Thymus (tissue), 11 donors: Measurements from ENCODE around the gene STAG1. TPM values are rescaled to one million over a fixed set of nuclear protein-coding genes. Genes with fewer than 3 reads are reported as not detected.
"Not testable (repeated sequence)": the region's sequence is repeated elsewhere in the genome, so short reads cannot be mapped to it uniquely, and the experiment has no call there.

Experiments used
- DNase-seq, 9 donors: peaks; one replicate each; pipeline ENCODE4 v3.0.0-alpha.2; 2013; ENCODE audit warnings: low spot score in 9 of 9, low read depth in 6 of 9, missing footprints in 1 of 9
- H3K27ac ChIP-seq, 2 donors: one replicate each; pipeline ENCODE4 v1.5.1; 2013; ENCODE audit warnings: control low read depth in 1 of 2, low read depth in 1 of 2, low read length in 1 of 2, mild to moderate bottlenecking in 1 of 2, moderate library complexity in 1 of 2
- H3K27me3 ChIP-seq, 2 donors: one replicate each; pipeline ENCODE4 v1.5.1; 2013; ENCODE audit warnings: low read length in 1 of 2; ENCODE audit not compliant: control insufficient read depth in 2 of 2, insufficient read depth in 1 of 2
- H3K36me3 ChIP-seq, 2 donors: one replicate each; pipeline ENCODE4 v1.5.1; 2013; ENCODE audit warnings: low read length in 1 of 2, mild to moderate bottlenecking in 1 of 2, moderate library complexity in 1 of 2; ENCODE audit not compliant: control insufficient read depth in 2 of 2, insufficient read depth in 2 of 2
- H3K4me1 ChIP-seq, 2 donors: one replicate each; pipeline ENCODE4 v1.5.1; 2013; ENCODE audit warnings: low read length in 2 of 2; ENCODE audit not compliant: control insufficient read depth in 2 of 2, insufficient read depth in 2 of 2
- H3K4me3 ChIP-seq, 2 donors: one replicate each; pipeline ENCODE4 v1.5.1; 2013; ENCODE audit warnings: low read length in 2 of 2, control low read depth in 1 of 2, mild to moderate bottlenecking in 1 of 2
- H3K9me3 ChIP-seq, 2 donors: one replicate each; pipeline ENCODE4 v1.5.1; 2013; ENCODE audit warnings: low read length in 1 of 2, mild to moderate bottlenecking in 1 of 2; ENCODE audit not compliant: control insufficient read depth in 2 of 2, insufficient read depth in 1 of 2
- WGBS: extraction: QIAGEN DNeasy Blood & Tissue Kit; methylation state at CpG from one replicate; pipeline ENCODE4 v1.1.7; 2013; 5-methylcytosine and 5-hydroxymethylcytosine counted together
- polyA plus RNA-seq: library from polyadenylated mRNA; stranded (reverse); fragments of 200-250 nt; gene quantifications from one replicate; pipeline ENCODE4 v1.2.3, GENCODE V29; 2013
- total RNA-seq: library from RNA; stranded (reverse); fragments of 120-200 nt; gene quantifications from one replicate; pipeline ENCODE4 v1.2.4, GENCODE V29; 2013
- donor health status: healthy.

STAG1 gene
- total and polyA plus RNA-seq, 2 donors: 15.9 to 36.0 TPM

DNA sequence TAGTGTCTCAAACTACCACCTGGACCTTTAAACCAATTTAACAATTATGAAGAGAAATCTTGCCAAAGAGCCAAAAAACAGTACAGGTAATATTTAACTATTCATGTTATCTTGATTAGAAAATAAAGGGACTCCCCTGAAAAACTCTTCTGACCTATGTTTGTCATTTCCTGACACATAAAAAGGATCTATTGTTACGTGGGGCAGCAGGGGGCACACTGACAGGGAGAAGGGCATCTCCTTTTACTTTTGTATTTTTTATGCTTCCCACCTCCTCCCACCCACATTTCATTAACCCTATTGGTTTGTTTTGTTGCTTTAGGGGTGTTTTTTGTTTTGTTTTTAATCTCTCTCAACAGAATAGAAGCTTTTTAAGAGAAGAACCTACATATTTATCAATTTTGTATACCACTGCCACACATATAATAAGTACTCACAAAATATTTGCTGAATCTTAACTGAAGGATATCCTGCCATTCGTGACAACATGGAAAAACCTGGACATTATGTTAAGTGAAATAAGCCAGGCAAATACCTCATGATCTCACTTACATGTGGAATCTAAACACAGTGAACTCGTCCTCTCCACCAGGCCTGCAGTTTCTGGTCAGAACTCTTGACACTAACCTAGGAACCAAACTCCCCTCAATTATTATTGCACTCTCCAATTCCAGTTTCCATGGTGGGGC is 17.7 kb downstream of the STAG1 start:
- H3K4me3 ChIP-seq: no peak overlapping the region
- 68% methylated on average over 3 of the region's 3 CpGs for WGBS
- H3K27ac ChIP-seq: peak overlapping the region in 1 of 2 donors; percentile 7
- H3K27me3 ChIP-seq: no peaks in the 10 kb centered on the region
- peaks cover 0 to 11% of the 10 kb centered on the region in 2 donors for H3K36me3 ChIP-seq
- no peaks in the 10 kb centered on the region for H3K9me3 ChIP-seq
- H3K4me1 ChIP-seq: peaks cover 5 to 12% of the 10 kb centered on the region in 2 donors
- no peak for DNase-seq

- WGBS: 97% methylated on average over 5 of the region's 5 CpGs
- Histone ChIP-seq H3K4me1 (peaks cover 7 to 12% of the 10 kb centered on the region in 2 donors), H3K27ac (no peak overlapping the region), H3K36me3 (peaks cover 0 to 7% of the 10 kb centered on the region in 2 donors), H3K27me3 (no peaks in the 10 kb centered on the region), H3K4me3 (no peak overlapping the region), H3K9me3 (no peaks in the 10 kb centered on the region)
- DNase-seq: no peak
These were observed 18.8 kb downstream of the STAG1 start for GRCh38 chr3:136733317-136733833.

DNA sequence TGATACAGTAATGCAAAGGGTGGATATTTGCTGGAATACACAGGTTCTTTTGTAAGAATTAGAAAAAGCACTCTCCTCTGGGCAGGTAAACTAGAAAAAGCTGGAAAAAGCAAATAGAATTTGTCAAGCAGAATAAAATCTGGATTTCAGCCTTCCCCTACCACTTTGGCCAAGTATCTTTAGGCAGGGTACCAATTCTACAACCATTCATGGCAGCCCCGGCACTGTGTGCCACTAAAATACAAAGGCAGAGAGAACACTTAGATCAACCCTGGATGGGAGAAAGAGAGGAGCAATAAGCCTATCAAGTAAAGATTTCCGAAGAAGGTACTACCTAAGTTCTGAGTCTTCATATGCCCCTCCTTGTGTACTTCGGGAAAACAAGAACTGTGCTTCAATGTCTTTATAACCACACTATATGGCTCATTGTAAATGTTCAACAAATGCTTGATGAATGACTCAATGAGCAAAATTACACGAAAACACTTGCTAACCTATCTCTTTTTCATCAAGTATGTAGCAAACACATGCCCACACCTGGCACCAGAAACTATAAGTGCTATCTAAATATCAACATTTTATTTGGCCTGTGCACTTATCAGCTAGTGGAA is 20.8 kb downstream of the STAG1 start:
- Histone ChIP-seq H3K4me3 (no peak overlapping the region), H3K4me1 (peaks cover 7 to 13% of the 10 kb centered on the region in 2 donors), H3K27ac (no peak overlapping the region), H3K27me3 (no peaks in the 10 kb centered on the region), H3K36me3 (peaks cover 0 to 6% of the 10 kb centered on the region in 2 donors), H3K9me3 (no peaks in the 10 kb centered on the region)
- no peak for DNase-seq
- WGBS: 70% methylated on average over 4 of the region's 4 CpGs

DNA sequence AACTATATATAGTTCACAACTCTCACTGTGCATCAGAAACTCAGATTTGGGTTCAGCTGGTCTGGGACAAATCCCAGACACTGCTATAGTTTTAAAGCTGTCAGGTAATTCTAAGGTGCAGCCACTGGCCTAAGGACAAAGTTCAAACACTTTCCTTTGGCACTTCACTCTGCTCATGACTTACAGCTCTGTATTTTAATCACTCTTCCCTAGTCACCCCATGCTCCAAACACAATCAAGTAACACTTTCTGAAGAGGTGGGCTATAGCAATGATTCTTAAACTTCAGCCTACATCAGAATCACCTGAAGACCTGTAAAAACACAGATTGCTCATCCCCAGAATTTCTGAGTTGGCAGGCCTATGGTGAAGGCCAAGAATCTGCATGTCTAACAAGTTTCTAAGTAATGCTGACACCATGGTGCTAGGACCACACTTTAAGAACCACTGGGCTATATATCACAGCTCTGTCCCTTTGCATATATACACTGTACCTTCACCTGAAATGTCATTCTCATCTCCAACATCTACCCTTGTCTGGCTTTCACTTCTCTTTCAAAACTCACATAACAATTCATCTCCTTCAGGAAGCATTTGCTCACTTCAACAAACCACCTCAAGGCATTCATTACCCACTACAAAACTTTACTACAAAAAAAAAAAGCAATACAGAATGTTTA is 21.4 kb downstream of the STAG1 start:
- peaks cover 7 to 14% of the 10 kb centered on the region in 2 donors for H3K4me1 ChIP-seq
- peaks cover 0 to 3% of the 10 kb centered on the region in 2 donors for H3K36me3 ChIP-seq
- no peaks in the 10 kb centered on the region for H3K27me3 ChIP-seq
- no peak overlapping the region for H3K27ac ChIP-seq
- peak in 1 of 9 donors; percentile 36 for DNase-seq
- no peak overlapping the region for H3K4me3 ChIP-seq
- no peaks in the 10 kb centered on the region for H3K9me3 ChIP-seq

DNA sequence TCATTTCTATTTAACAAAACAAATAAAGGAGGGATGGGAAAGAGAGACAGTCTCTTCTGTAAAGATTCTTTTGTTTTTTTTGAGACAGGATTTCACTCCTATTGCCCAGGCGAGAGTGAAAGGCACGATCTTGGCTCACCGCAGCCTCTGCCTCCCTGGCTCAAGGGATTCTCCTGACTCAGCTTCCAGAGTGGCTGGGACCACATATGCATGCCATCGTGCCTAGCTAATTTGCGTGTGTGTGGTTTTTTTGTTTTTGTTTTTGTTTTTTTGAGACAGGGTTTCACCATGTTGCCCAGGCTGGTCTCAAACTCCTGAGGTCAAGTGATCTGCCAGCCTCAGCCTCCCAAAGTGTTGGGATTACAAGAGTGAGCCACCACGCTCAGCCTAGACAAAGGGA is 23.3 kb downstream of the STAG1 start:
- Histone ChIP-seq H3K27ac (no peak overlapping the region), H3K4me1 (peaks cover 7 to 14% of the 10 kb centered on the region in 2 donors), H3K36me3 (peaks cover 0 to 3% of the 10 kb centered on the region in 2 donors), H3K9me3 (no peaks in the 10 kb centered on the region), H3K27me3 (no peaks in the 10 kb centered on the region), H3K4me3 (no peak overlapping the region)
- DNase-seq: no peak
- WGBS: 94% methylated on average over 6 of the region's 6 CpGs

DNA sequence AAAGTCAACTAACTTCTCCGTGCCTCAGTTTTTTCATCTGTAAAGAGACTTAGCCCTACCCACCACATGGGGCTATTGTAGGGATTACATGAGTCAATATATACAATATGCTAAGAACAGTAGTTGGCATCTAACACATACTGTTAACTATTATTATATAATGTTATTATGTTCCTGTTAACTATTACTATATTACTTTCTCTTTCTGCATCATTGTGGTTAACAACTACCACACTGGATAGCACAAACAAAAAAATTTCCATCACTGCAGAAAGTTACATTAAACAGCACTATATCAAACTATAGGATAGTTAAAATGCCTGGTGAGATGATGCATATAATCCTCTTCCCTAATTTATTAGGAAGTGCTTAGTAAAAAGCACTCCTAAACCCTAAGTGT is 23.7 kb downstream of the STAG1 start:
- H3K27me3 ChIP-seq: no peaks in the 10 kb centered on the region
- no peaks in the 10 kb centered on the region for H3K9me3 ChIP-seq
- no peak for DNase-seq
- no peak overlapping the region for H3K27ac ChIP-seq
- H3K4me3 ChIP-seq: no peak overlapping the region
- peaks cover 7 to 14% of the 10 kb centered on the region in 2 donors for H3K4me1 ChIP-seq
- H3K36me3 ChIP-seq: peaks cover 0 to 3% of the 10 kb centered on the region in 2 donors
- WGBS: 100% methylated on average over 1 of the region's 1 CpG

DNA sequence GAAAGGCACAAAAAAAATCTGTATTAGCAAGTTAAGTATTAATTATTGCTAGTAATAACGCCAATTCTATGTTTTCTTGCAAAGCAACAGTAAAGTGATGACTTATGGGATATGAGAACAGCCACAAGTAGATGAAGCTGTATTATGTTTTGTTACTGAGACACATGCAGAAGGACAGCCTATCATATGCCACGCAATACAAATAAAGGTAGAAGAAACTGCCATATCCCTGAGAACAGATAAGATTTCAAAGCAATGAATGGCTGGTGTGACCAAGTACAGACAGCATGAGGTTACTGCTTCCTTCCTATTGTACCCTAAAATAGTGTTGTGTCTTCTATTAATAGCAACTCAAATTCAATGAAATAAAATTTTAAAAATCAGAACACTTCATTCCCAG is 26.7 kb downstream of the STAG1 start:
- Histone ChIP-seq H3K4me3 (no peak overlapping the region), H3K36me3 (peaks cover 0 to 3% of the 10 kb centered on the region in 2 donors), H3K4me1 (peaks cover 2 to 3% of the 10 kb centered on the region in 2 donors), H3K9me3 (no peaks in the 10 kb centered on the region), H3K27me3 (no peaks in the 10 kb centered on the region), H3K27ac (no peak overlapping the region)
- 95% methylated on average over 2 of the region's 2 CpGs for WGBS
- no peak for DNase-seq

GRCh38 chr3:136722916-136723315 is 29.3 kb downstream of the STAG1 start:
- H3K36me3 ChIP-seq, H3K4me3 ChIP-seq, H3K9me3 ChIP-seq, H3K27ac ChIP-seq, H3K27me3 ChIP-seq, H3K4me1 ChIP-seq, DNase-seq: not testable (repeated sequence)
- over 99% methylated on average over 23 of the region's 27 CpGs for WGBS

DNA sequence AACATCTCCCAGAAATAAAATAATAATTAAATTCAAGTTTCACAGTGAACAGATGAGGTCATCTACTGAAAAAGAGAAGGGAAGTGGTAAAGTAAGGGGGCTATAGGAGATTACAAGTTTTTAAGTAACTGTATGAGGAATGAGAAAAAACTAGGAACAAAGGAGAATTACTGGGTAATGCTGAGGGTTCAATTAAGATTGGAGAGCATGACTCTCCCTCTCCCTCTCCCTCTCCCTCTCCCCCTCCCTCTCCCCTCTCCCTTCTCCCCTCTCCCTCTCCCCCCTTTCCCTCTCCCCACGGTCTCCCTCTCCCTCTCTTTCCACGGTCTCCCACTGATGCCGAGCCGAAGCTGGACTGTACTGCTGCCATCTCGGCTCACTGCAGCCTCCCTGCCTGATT is 29.8 kb downstream of the STAG1 start:
- H3K9me3 ChIP-seq, H3K27me3 ChIP-seq, DNase-seq, H3K4me1 ChIP-seq, H3K27ac ChIP-seq, H3K36me3 ChIP-seq, H3K4me3 ChIP-seq: not testable (repeated sequence)
- WGBS: no CpG with 5 or more reads among the region's 5 CpGs
